ENCODE measurements around the gene HOXA6. TPM values are rescaled to one million over a fixed set of nuclear protein-coding genes. Genes with fewer than 3 reads are reported as not detected.

HOXA6 gene
- total and polyA plus RNA-seq, 2 donors (not counting 3 experiments of a cell fraction or from before 2014, with no cell fraction given), result 10.0 to 20.7 TPM

GRCh38 chr7:27149842-27150567 lies 2.4 kb upstream of the HOXA6 start:
- TF ChIP-seq EZH2 (IDR thresholded peaks at IDR 0.05; ENCODE audit: borderline replicate concordance, low read depth, low read length, severe bottlenecking), result no peak
- TF ChIP-seq FOS (IDR thresholded peaks at IDR 0.05; ENCODE audit: borderline replicate concordance, insufficient read depth, low read length), result no peak
- TF ChIP-seq POLR2AphosphoS5 (IDR thresholded peaks at IDR 0.05; ENCODE audit: insufficient read depth, low read depth, low read length), result no peak
- TF ChIP-seq GATA2 (IDR thresholded peaks at IDR 0.05; ENCODE audit: insufficient read depth, insufficient read length, low read depth, low read length), result no peak
- no peak for TF ChIP-seq JUN (IDR thresholded peaks at IDR 0.05; ENCODE audit: borderline replicate concordance, insufficient read depth, insufficient read length, low read depth)
- no peak for TF ChIP-seq CTCF (IDR thresholded peaks at IDR 0.05; ENCODE audit: extremely low read depth in 1 of 2, insufficient read depth in 1 of 2, low read depth in 1 of 2, low read length in 2 of 2)
- TF ChIP-seq POLR2A (IDR thresholded peaks at IDR 0.05; ENCODE audit: low read depth, low read length), result no peak
- no peak for TF ChIP-seq MAX (IDR thresholded peaks at IDR 0.05; ENCODE audit: insufficient read depth, insufficient read length)
- no peak for TF ChIP-seq MYC (IDR thresholded peaks at IDR 0.05; ENCODE audit: low read depth, low read length)
- H3K36me3 ChIP-seq (ENCODE audit: control insufficient read depth in 2 of 2, extremely low read depth in 1 of 2, insufficient read depth in 2 of 2, low read length in 2 of 2), result peaks cover 0 to 8% of the 10 kb centered on the region in 2 experiments
- no peak for DNase-seq (ENCODE audit: low read depth, low spot score)

More at GRCh38 chr7:27149842-27150567, 2.4 kb upstream of the HOXA6 start:
- no TSS peak for BruUV-seq (replicated peaks)
- peak overlapping the region; percentile 78 for H3K9ac ChIP-seq (replicated peaks; ENCODE audit: extremely low read depth, insufficient read depth, low read length)
- H4K20me1 ChIP-seq (replicated peaks; ENCODE audit: control insufficient read depth, extremely low read depth, insufficient read depth, low read length), result no peaks in the 10 kb centered on the region
- ChIA-PET CTCF (interaction anchor here (1.0 to 5.6 kb wide), 19 partner anchors 9 to 780 kb away, joined by 3 to 83 read pairs (median 5); partner anchors contain the start of genes HOXA4 and HOXA9), POLR2A (interaction anchor here (1.0 to 2.6 kb wide), 7 partner anchors 9 to 467 kb away, joined by 3 to 8 read pairs (median 3); partner anchors contain the start of gene HOXA9)
- intact Hi-C loops (cut with micrococcal nuclease) (loop anchor here (2.0 kb wide), 1 partner anchor 15 kb away; the partner anchor contains the start of gene HOXA9), dilution Hi-C loops (cut with MboI; ENCODE audit: extremely low pct_ligation_motif_present, low sequenced_read_pairs) (loop anchor here (25.0 kb wide), 1 partner anchor 963 kb away; no protein-coding TSS in a partner anchor)
- peaks cover 73% of the 10 kb centered on the region for H3K4me1 ChIP-seq (ENCODE audit: control insufficient read depth, extremely low read depth, insufficient read depth, low read length)
- peak overlapping the region; percentile 67 for H3K27ac ChIP-seq (ENCODE audit: insufficient read depth, low read depth, low read length)
- FAIRE-seq, result no peak
- no peaks in the 10 kb centered on the region for H3K9me1 ChIP-seq (replicated peaks; ENCODE audit: control insufficient read depth, extremely low read depth, insufficient read depth, low read length)
- H2AFZ ChIP-seq (ENCODE audit: low read depth, low read length), result no peak overlapping the region
- no peaks in the 10 kb centered on the region for H3K27me3 ChIP-seq (ENCODE audit: control insufficient read depth in 2 of 2, insufficient read depth in 2 of 2, low read length in 2 of 2)
- H3K79me2 ChIP-seq (ENCODE audit: control insufficient read depth, insufficient read depth, low read length), result peaks cover 98% of the 10 kb centered on the region
- peak overlapping the region; percentile 54 to 85 (median 55) for H3K4me3 ChIP-seq (replicated peaks in 1 of 3; ENCODE audit: insufficient read depth in 1 of 3, low read depth in 1 of 3, low read length in 3 of 3)
- H3K4me2 ChIP-seq (ENCODE audit: insufficient read depth, low read length), result peak overlapping the region; percentile 78
- H3K9me3 ChIP-seq (replicated peaks; ENCODE audit: control insufficient read depth, insufficient read depth, low read length), result no peaks in the 10 kb centered on the region

All from endothelial cell of umbilical vein (primary cell).